Gastrocnemius medialis (tissue), 4 donors: ENCODE measurements around the gene ANXA4.

Source experiments
- CTCF ChIP-seq, 5 experiments: fragments of 450-650 bp in 3 of 5; fragments of 200-600 bp in 2 of 5; sonication (generic) in 2 of 5; IDR thresholded peaks in 4 of 5; conservative IDR thresholded peaks in 1 of 5; 1 replicate in 4 of 5; 2 replicates in 1 of 5; pipeline ENCODE4 v1.5.1; 2016 to 2019; ENCODE audit warnings: antibody characterized with exemption in 5 of 5, mild to moderate bottlenecking in 3 of 5, moderate library complexity in 3 of 5
- POLR2A ChIP-seq, 2 donors: fragments of 450-650 bp; IDR thresholded peaks; one replicate each; pipeline ENCODE4 v1.6.1; 2017; ENCODE audit warnings: antibody characterized with exemption in 2 of 2, mild to moderate bottlenecking in 2 of 2, moderate library complexity in 2 of 2

DNA sequence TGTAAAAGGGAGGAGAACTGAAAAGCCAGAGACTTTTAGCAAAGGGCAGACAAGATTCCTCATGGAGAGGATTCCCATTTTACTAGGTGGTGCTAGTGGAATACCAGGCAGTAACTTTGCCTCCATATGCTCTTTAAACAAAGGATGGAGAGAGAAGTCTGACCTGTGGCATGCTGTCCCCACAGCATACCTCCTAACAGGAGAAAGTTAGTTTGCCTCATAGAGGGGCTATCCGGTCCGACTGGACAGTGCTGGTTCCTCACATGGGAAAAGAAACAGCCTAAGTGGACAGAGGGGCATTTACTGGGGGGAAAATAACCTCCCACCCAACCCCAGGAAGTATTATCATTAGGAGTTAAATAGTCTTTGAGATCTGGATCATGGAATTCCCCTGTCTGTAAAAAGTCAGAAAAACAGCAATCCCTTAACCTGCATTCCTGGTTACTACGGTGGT lies 55.9 kb downstream of the ANXA4 start:
- no peak for TF ChIP-seq CTCF (IDR thresholded peaks at IDR 0.05 in 4 of 5, conservative IDR thresholded peaks at IDR 0.05 in 1 of 5)
- no peak for TF ChIP-seq POLR2A (IDR thresholded peaks at IDR 0.05)
